SH-SY5Y (cell line): ENCODE data around the gene PDYN.

Source experiments
- GATA2 ChIP-seq: IDR thresholded peaks from 2 replicates; pipeline ENCODE4 v1.6.1; 2011; ENCODE audit warnings: mild to moderate bottlenecking, low read depth, low read length
- GATA3 ChIP-seq: IDR thresholded peaks from 2 replicates; pipeline ENCODE4 v1.6.1; 2011; ENCODE audit warnings: low read depth, mild to moderate bottlenecking, low read length, moderate library complexity

DNA sequence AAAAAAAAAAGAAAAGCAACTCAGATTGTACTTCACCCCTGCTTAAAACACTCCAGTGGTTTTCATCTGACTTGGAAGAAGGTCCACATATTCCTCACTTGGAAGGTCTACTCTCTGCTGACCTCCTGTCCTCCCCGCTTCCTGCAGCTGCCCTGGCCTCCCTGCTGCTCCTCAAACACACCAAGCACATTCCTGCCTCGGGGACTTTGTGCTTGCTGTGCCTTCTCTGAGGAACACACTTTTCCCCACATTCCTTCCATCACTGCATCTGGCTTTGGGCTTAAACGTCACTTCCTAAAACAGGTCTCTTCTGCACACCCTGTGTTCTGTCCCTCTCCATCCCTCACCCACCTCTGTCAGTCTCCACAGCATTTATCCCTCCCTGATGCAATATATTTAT lies 4.9 kb upstream of the PDYN start:
- TF ChIP-seq GATA3 = no peak
- no peak for TF ChIP-seq GATA2
